GM13976 (cell line): ENCODE data around the gene ARL13A.

ENCODE experiments used
- DNase-seq: peaks from one replicate; pipeline ENCODE4 v3.0.0; 2012; ENCODE audit warnings: low spot score
- in situ Hi-C: fragments of 300-500 bp; cut with MboI; formaldehyde crosslinking; loops from one replicate; pipeline ENCODE4 v1.12.0; 2022; ENCODE audit warnings: low sequenced_read_pairs, mixed read lengths, inconsistent platforms; ENCODE audit not compliant: unreplicated experiment
- TF ChIP-seq, protein P1 (sequence below): IDR thresholded peaks from 2 replicates; pipeline ENCODE4 v1.5.1; 2012; ENCODE audit warnings: borderline replicate concordance, mild to moderate bottlenecking; ENCODE audit not compliant: insufficient read depth; ENCODE audit errors: extremely low read depth, missing control alignments, control extremely low read depth

ARL13A gene

DNA sequence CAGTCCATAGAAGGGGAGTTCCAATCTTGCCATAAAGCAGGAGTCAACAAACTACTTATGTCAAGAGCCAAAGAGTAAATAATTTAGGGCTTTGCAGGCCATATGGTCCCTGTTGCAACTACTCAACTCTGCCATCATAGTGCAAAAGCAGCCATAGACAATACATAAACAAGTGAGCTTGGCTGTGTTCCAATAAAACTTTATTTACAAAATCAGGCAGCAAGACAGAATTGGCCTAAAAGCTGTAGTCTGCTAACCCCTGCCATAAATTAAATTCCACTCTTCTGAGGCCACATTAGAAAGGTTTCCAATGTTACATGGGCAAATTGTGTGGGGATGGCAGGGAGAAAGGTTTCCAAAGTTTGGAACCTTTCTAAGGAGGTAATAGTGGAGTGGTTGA lies 67.7 kb downstream of the ARL13A start:
- TF ChIP-seq, protein P1, sequence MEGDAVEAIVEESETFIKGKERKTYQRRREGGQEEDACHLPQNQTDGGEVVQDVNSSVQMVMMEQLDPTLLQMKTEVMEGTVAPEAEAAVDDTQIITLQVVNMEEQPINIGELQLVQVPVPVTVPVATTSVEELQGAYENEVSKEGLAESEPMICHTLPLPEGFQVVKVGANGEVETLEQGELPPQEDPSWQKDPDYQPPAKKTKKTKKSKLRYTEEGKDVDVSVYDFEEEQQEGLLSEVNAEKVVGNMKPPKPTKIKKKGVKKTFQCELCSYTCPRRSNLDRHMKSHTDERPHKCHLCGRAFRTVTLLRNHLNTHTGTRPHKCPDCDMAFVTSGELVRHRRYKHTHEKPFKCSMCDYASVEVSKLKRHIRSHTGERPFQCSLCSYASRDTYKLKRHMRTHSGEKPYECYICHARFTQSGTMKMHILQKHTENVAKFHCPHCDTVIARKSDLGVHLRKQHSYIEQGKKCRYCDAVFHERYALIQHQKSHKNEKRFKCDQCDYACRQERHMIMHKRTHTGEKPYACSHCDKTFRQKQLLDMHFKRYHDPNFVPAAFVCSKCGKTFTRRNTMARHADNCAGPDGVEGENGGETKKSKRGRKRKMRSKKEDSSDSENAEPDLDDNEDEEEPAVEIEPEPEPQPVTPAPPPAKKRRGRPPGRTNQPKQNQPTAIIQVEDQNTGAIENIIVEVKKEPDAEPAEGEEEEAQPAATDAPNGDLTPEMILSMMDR, result no peak
- in situ Hi-C loops, result no loop called here
- DNase-seq, result no peak

DNA sequence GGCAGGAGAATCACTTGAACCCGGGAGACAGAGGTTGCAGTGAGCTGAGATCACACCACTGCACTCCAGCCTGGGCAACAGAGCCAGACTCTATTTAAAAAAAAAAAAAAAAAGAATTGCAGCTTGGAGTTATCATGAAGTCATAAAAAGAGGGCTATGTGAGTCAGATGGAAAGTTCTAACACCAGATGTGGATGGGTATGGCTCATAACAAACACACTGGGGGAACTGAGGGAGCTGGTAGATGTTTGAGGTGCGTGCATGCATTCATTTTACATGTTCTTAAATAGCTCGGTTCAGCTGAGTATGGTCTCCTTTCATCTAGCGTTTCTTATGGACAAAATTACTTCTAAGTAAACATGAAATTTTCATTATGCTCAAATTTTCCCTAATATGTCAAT lies 70.7 kb downstream of the ARL13A start:
- TF ChIP-seq, protein P1, result no peak
- DNase-seq, result no peak
- in situ Hi-C loops, result no loop called here
